ENCODE measurements around the gene PKIG.
"Not testable (repeated sequence)": the region's sequence is repeated elsewhere in the genome, so short reads cannot be mapped to it uniquely, and the experiment has no call there.

PKIG gene

GRCh38 chr20:44571362-44571988 lies 10.9 kb upstream of the PKIG start:
- FAIRE-seq (no peak), DNase-seq (ENCODE audit: extremely low spot score, insufficient read length, low read depth) (no peak)

GRCh38 chr20:44572551-44573500 lies 9.6 kb upstream of the PKIG start:
- FAIRE-seq (no peak), DNase-seq (ENCODE audit: extremely low spot score, insufficient read length, low read depth) (no peak)

DNA sequence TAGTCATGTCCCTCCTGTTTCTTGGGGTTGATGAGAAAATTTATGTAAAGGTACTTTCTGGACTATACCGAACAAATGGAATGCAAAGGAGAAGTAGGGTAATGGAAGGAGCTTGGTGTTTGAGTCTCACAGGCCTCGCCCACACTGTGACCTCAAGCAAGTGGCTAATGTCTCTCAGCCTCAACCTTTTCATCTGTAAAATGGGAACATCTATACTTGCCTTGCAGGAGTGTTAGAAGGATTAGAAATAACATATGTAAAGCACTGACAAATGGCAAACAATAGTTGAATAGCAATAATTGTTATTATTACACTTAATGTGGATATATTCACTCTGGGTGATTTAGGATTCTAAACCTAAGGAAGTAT lies 8.9 kb upstream of the PKIG start:
- DNase-seq (ENCODE audit: extremely low spot score, insufficient read length, low read depth) (no peak), FAIRE-seq (no peak)

- DNase-seq (ENCODE audit: extremely low spot score, insufficient read length, low read depth): no peak
- no peak for FAIRE-seq
These were observed 8.0 kb upstream of the PKIG start for GRCh38 chr20:44574372-44574771.

- no peak for FAIRE-seq
- no peak for DNase-seq (ENCODE audit: extremely low spot score, insufficient read length, low read depth)
These were observed 6.1 kb upstream of the PKIG start for GRCh38 chr20:44576297-44576696.

- DNase-seq (ENCODE audit: extremely low spot score, insufficient read length, low read depth): no peak
- no peak for FAIRE-seq
These were observed 2.9 kb upstream of the PKIG start for GRCh38 chr20:44579313-44580081.

- DNase-seq (ENCODE audit: extremely low spot score, insufficient read length, low read depth): no peak
- FAIRE-seq: peak; percentile 39
These were observed 1.7 kb upstream of the PKIG start for GRCh38 chr20:44580581-44581268.

DNA sequence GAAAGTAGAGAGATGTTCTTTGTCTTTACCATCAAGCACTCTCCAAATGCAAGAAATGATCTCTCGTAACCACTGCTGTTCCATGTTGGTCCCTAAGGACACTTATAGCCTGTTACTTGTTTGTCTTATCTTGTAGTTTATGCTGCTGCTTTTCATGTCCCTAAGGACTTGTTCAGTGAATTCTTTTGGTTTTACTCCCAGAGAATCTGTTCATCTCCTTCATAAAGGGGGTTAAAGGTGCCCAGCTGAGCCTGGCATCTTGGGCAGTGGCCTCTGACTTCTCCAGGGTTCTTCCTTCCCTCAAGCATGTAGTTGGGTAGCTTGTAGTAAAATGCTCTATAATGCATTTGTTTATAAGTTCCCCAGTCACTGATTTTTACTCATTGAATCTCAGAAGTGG lies 864 bp upstream of the PKIG start:
- DNase-seq (ENCODE audit: extremely low spot score, insufficient read length, low read depth): no peak
- FAIRE-seq: no peak

GRCh38 chr20:44583157-44583556 lies 778 bp downstream of the PKIG start:
- FAIRE-seq (no peak), DNase-seq (ENCODE audit: extremely low spot score, insufficient read length, low read depth) (no peak)

DNA sequence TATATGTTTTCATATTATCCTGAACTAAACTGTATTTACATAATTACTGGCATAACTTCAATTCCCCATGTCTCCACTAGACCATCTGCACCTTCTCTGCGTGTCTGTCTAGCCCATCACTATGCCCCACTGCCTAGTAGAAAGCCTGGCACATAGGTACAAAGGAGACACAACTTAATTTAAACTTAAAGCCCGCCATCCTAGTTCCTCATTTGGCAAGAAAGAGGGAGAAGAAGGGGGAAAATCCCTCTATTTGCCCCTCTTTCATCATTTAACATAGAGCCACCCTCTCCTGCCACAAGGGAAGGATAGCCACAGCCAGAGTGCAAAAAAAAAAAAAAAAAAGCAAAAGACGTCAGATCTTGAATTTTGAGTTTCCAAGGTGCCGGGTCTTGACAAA lies 1.8 kb downstream of the PKIG start:
- FAIRE-seq: peak; percentile 12
- no peak for DNase-seq (ENCODE audit: extremely low spot score, insufficient read length, low read depth)

DNA sequence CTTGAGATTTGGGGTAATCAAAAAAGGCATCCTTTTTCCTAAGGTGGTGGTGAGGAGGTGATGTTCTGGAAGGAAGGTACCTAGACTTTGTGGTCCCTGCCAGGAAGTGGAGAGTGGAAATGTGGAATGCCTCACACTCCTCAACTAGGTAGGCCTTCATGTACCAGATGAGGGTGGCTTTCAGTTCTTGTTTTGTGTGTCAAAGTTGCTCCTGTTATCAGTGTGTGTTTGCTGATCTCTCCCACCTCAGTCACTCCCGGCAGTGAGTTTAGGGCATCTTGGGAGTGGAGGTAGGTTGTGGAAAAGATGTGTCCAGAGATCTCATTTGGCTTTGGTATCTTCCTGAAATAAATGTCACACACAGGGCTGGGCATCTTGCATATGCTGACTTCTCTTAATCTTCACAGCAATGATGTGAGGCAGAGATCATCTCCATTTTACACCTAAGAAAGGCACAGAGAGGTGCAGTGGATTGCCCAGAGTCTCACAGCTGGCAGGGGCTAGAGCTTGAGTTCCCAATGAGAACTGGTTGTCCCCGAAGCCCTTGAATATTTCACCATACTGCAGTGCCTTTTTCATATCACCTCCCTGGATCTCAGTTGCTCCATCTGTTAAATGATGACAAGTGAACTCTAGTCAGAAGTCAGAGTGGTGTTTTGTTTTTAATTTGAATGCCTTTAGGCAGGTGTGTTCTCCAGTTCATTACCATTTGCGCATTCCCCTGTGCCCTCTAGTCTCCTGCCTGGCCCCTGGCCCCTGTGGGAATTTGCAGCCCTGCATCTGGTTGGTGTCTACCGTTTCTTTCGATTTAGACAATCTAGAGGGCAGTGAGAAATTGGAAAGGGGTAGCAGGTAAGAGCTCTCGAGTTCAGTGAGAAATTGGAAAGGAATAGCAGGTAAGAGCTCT lies 2.9 kb downstream of the PKIG start:
- no peak for DNase-seq (ENCODE audit: extremely low spot score, insufficient read length, low read depth)
- FAIRE-seq: peak; percentile 92

DNA sequence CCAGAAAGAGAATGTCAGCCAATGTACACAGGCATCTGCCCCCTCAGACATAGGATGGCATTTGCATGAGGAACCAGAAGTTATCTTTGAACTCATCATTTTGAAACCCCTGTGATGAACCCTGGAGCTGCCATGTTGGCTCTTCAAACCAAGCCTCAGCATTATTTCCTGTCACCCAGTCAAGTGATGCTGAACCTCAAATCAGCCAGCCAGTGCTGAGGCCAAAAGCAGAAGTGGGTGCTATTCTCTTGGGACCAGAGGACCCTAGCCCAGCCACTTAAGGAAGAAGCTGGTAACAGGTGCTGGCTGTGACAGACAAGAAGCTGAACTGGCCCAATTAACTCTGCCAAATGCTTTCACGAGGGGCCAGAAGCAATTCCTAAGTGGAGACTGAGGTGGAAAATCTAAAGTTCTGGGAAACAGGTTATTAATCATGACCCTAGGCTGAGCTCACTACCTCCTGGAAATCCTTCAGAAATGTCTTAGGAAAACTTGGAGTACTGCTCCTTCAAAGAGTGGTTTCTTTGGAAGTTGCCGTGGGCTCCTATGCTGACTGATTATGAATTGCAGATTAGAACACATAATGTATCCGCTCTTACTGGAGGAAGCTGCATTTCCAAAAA lies 4.0 kb downstream of the PKIG start:
- FAIRE-seq (peak; percentile 93), DNase-seq (ENCODE audit: extremely low spot score, insufficient read length, low read depth) (peak; percentile 54)

- peak; percentile 76 for FAIRE-seq
- DNase-seq (ENCODE audit: extremely low spot score, insufficient read length, low read depth): no peak
These were observed 4.9 kb downstream of the PKIG start for GRCh38 chr20:44587035-44587980.

- FAIRE-seq: not testable (repeated sequence)
These were observed 5.9 kb downstream of the PKIG start for GRCh38 chr20:44588321-44588720.

DNA sequence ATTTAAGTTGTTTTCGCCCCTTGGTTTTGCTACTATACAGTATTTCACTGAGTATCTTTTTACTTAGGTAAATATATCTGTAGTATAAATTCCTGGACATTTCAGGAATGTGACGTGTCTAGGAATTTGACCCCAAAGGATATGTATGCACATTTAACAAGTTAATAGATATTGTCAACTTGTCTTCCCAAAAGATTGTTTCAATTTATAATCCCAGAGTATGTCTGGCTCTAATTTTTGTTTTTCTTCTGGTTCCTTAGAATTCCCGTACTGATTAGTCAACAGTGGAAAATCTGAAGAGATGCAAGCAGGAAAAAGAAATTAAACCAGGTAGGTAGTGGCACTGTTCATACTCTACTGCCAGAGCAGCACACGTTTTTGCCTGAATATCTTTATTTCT lies 7.2 kb downstream of the PKIG start:
- DNase-seq (ENCODE audit: extremely low spot score, insufficient read length, low read depth) (no peak), FAIRE-seq (no peak)

More at GRCh38 chr20:44588321-44588720, 5.9 kb downstream of the PKIG start:
- DNase-seq (ENCODE audit: extremely low spot score, insufficient read length, low read depth): not testable (repeated sequence)

DNA sequence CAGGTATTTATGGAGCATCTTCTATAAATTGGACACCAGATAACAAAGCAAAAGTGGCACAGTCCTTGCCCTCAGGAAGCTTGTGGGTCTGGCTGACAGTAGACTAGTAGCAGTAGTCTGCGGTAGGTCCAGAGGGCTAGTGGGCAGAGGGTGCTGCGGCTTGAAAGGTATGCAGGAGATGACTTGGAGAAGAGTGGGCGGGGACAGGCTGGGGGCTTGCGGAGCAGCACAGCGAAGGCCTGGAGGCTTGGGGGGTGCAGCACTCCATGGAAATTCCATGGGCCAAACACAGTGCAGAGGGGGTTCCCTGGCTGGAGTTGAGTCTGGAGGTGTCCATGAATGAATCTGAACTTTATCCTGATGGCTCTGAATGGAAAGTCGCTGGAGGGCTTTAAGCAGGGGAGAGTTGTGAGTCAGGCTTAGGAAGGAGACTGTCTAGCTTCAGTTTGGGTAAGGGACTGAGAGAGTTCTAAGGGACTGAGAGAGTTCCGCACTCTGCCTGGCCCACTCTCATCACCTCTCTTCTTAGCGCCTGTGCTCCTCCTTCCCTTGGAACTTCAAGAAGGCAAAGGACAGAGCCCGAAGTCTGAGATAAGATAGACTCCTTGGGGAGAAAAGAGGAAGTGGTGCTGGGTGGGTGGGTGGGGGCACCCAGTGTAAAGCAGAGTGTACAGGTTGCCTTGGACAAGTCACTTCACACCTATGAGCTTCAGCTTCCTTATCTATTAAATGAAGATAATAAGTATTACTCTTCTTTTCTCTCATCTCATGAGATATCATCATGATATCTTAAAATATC lies 8.8 kb downstream of the PKIG start:
- DNase-seq (ENCODE audit: extremely low spot score, insufficient read length, low read depth): no peak
- FAIRE-seq: no peak

- FAIRE-seq (no peak), DNase-seq (ENCODE audit: extremely low spot score, insufficient read length, low read depth) (no peak)
These were observed 10.0 kb downstream of the PKIG start for GRCh38 chr20:44592366-44592765.
